GM10266 (cell line): ENCODE results near the gene NFE2.
A peak's percentile ranks its signal among the peaks of the same experiment; 100 is the strongest.

ENCODE experiments used
- DNase-seq: peaks from one replicate; pipeline ENCODE4 v3.0.0; 2012; ENCODE audit errors: extremely low spot score
- CTCF ChIP-seq: IDR thresholded peaks from 2 replicates; pipeline ENCODE4 v1.5.1; 2012; ENCODE audit warnings: mild to moderate bottlenecking, low read depth; ENCODE audit not compliant: control insufficient read depth, insufficient read depth; ENCODE audit errors: missing control alignments

NFE2 gene

GRCh38 chr12:54257332-54257731, 43.5 kb downstream of the NFE2 start:
- TF ChIP-seq CTCF, result no peak
- DNase-seq, result no peak

- DNase-seq, result no peak
- no peak for TF ChIP-seq CTCF
Observed at GRCh38 chr12:54253240-54253639, 47.6 kb downstream of the NFE2 start.

GRCh38 chr12:54251667-54252284, 49.0 kb downstream of the NFE2 start:
- TF ChIP-seq CTCF, result peak; percentile 60
- peak; percentile 54 for DNase-seq

- no peak for DNase-seq
- TF ChIP-seq CTCF, result no peak
Observed at GRCh38 chr12:54249489-54249888, 51.3 kb downstream of the NFE2 start.

GRCh38 chr12:54246011-54246641, 54.7 kb downstream of the NFE2 start:
- DNase-seq, result no peak
- TF ChIP-seq CTCF, result no peak
